GM21360 (cell line): Measurements from ENCODE around the gene MAP1A.

ENCODE experiments used
- ATAC-seq: cut with Tn5 transposase; IDR thresholded peaks from one replicate; pipeline ENCODE4 v1.9.1; 2021; ENCODE audit warnings: mild to moderate bottlenecking, moderate library complexity; ENCODE audit not compliant: unreplicated experiment

The MAP1A gene

DNA sequence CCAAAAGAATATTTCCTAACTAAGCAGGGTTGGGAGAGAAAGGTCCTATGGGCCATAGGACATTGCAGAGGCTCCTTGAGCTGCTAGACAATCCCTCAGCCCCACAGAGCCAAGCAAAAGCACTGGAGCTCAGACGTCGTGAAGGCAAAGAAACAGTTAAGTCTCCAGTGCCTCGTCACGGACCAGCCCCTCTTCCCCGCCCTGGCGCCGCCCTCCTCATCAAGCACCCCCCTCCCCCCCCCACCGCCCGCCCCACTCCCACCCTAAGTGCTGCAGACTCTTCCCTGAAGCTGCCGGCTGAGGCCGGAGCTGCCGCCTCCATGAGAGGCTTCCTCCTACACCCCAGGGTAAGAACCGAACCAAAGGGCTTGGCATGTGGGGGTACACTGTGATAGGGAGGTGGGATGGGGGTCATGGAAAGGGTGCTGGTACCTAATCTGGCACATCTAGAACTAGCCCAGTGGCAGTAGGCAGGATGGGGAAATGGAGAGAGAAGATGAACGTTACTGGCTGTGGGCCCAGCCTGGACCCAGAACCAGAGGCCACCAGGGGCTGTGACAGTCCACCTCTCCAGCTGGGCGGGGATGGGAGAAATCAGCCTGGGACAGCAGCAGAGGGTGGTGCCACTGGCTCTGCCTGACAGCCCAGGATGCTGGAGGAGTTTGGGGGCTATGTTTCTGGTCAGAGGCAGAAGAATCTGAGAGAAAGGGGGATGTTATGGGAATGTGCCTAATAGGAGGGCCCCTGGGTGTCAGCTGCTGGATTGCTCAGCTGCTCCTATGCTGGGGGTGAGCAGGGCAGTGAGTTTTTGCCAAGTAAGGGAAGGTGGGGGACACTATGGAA is at the start of gene MAP1A:
TSS of gene MAP1A (plus strand) at position 255 of the 843 bp plus-strand sequence. CDS start 3,866 bp downstream, outside the sequence.
- ATAC-seq = no peak

DNA sequence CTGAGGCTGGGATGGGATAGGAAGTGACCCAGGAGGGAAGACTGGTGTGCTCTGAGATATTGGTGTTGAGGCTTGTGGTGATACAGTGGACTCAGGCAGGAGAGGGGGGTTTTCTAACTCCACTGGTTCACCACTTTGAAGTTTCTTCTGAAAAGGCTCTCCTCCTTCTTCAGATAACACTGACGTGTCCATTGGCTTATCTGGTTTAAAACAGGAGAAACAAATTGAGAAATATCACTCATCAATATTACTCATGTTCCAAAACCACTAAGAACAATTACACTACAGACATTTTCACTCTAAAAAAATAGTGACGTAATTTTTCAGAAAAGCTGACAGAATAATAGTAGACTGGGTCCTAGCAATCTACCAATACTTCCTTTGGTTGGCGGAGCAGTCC is 47.5 kb upstream of the MAP1A start:
- no peak for ATAC-seq

DNA sequence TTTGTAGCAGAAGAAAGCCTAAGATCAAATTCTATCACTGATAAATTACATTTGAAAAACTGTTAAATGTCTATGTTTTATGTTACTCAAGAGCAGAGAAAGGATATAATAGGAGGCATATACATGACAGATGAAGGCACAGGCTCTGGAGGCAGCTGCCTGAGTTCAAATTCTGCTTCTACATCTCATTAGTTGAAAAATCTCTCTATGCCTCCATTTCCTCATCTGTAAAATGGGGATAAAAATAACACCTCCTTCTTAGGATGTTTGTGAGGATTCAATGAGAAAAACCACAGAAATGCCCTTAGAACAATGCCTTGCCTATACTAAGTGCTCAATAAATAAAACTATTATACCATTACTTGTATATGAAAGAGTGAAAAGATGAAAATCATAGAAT is 45.4 kb upstream of the MAP1A start:
- ATAC-seq = no peak

DNA sequence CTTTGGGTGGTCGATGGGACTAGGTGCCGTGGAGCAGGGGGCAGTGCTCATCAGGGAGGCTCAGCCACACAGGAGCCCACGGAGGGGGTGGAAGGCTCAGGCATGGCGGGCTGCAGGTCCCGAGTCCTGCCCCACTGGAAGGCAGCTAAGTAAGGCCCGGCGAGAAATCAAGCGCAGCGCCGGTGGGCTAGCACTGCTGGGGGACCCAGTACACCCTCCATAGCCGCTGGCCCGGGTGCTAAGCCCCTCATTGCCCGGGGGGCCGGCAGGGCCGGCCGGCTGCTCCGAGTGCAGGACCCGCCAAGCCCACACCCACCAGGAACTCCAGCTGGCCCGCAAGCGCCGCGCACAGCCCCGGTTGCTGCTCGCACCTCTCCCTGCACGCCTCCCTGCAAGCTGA is 43.5 kb upstream of the MAP1A start:
- ATAC-seq = no peak

DNA sequence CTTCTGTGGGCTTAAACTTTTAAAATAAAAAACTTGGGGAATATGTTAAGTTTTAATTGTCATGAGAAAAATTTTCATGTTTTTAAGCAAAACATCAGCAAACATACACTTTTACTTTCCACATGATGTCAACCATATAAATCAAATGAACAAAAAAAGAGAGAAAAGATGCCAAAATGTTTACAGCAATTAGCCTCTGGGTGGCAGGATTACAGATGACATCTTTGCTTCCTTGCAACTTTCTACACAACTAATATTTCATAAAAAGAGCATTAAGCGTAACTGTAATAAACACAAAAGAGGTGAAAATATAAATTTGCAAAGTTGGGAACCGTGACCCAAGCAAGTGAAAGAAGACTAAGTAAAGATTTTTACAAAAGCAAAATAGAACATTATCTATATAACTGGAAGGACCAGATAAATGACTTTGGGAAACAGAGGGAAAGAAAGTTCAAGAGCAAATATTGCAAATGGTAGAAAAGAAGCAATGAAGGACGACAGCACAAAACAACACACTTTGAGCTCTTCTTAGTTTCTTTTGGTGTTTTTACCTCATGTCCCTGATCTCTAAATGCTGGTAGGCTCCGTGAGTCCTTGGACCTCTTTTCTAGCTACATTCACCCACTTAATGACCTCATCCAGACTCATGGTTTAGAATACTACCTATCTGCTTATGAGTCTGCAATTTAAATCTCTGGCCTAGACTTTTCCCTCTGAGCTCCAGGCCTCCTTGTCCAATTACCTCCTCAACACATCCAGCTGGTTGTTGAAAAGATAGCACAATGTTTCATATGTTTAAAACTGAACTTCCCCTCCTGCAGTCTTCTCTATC is 33.9 kb upstream of the MAP1A start:
- ATAC-seq = no peak

DNA sequence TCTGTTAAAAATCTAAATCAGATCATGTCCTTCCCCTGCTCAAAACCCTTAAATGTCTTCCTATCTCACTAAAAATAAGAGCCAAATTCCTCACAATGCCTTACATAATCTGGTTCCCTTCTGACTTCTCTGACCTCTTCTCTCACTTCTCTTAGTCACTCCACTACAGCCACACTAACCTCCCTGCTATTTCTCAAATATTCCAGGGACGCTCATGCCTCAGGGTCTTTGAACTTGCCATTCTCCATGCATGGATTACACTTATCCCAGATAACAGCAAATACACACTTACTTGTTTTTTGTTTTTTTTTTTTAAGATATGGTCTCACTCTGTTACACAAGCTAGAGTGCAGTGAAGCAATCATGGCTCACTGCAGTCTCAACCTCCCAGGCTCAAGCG is 33.0 kb upstream of the MAP1A start:
- ATAC-seq = no peak

DNA sequence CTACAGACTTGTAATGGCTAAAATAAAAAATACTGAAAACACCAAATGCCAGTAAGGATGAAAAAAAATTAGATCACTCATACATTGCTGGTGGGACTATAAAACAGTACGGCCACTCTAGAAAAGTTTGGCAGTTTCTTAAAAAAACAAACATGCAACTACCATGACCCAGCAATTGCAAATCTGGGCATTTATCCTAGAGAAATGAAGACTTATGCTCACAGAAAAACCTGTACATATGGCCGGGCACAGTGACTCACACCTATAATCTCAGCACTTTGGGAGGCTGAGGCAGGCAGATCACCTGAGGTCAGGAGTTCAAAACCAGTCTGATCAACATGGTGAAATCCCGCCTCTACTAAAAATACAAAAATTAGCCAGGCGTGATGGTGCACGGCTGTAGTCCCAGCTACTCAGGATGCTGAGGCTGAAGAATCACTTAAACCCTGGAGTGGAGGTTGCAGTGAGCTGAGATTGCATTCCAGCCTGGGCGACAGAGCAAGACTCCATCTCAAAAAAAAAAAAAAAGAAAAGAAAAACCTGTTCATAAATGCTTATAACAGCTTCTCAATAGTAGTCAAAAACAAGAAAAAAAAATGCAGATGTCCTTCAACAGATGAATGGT is 30.0 kb upstream of the MAP1A start:
- ATAC-seq = no peak

DNA sequence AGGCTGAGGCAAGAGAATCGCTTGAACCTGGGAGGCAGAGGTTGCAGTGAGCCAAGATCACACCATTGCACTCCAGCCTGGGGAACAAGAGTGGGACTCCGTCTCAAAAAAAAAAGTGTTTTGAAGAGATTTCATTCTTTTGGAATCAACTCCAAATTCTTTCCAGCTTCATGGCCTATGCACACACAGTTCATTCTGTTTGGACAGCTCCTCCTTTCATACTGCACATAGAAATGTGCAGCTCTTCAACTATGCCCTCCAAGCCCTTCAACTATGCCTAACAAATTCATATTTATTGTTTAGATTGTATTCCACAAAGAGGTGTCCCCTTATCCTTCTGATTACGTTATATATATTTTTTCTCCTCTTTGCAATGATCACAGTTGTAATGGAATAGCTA is 28.6 kb upstream of the MAP1A start:
- no peak for ATAC-seq

DNA sequence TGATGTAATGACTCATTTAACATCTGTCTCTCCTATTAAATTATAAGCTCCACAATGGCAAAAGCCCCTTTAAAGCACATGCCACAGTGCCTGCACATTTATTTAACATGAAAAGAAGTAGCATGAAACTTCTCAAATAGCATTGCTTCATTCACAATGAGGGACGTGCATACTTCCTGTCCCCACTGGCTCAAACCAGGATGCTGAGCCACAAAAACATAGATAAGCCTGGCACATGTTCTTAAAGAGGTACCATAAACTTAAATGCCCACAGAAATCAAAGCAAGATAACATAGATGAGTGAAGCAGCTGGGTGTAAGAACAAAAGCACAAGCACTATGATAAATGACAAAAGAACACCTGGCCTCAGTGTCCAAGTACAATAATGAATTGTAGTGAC is 28.2 kb upstream of the MAP1A start:
- no peak for ATAC-seq

DNA sequence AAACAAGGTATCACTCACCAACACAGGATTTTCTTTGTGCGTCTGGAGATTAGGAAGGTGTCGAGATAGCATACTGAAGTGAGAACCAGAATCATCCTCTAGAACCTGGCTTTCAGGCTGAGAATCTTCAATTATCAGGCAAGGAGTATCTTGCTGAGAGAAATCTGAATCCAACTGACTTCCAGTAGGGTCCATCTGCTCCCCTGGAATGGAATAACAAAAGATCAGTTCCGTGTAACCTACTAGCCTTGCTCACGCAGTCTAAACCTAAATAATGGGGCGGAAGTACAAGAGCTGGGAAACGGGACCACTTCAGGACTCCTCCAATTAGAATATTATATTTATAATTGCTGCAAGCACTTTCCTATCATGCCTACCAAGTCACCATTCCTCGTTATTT is 25.1 kb upstream of the MAP1A start:
- no peak for ATAC-seq

DNA sequence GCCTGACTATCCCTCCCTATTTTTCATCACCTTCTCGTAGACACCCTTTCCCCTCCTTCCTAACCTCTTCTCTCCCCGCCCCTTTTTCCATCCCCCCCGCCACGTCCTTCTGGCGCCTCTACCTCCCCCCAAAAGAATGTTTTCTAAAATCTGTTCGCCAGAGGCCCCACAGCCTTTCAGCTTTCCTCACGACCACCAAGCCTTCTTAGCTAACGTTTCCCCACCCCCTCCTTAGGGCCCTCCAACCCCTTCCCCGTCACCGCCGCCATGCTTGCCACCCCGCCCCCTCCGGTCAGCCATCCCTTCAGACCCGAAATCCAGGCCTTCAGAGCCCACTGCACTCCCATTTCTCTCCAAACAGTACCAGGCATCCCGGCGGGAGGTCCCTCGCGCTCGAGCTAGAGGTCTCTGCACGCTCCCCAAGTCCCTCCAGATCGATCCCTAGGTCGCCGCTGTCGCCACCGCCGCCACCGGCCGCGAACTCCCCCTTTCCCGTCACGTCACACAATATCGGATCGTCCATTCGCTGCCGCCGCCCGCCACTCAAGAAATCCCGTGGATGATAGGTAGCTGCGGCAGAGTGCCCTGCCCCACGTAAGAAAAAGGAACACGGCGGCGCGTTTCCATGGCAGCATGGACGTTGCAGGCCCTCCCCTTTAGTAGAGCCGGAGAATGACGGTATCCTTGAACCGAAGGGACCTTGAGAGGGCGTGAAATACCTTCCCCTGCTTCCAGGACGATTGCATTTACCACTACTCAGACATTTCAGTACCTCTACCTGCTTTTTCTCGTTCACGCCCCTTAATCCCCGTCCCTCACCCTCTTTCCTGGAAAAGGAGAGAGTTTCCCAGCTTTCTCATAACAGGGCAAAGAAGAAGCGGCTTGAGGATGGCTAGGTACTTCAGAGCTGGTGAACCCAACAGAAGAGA is 24.5 kb upstream of the MAP1A start, which contains the start of gene TP53BP1:
TSS of gene TP53BP1 (minus strand) at position 484 of the 929 bp plus-strand sequence. CDS start at position 371, 113 bp downstream.
- peak; percentile 96 for ATAC-seq

DNA sequence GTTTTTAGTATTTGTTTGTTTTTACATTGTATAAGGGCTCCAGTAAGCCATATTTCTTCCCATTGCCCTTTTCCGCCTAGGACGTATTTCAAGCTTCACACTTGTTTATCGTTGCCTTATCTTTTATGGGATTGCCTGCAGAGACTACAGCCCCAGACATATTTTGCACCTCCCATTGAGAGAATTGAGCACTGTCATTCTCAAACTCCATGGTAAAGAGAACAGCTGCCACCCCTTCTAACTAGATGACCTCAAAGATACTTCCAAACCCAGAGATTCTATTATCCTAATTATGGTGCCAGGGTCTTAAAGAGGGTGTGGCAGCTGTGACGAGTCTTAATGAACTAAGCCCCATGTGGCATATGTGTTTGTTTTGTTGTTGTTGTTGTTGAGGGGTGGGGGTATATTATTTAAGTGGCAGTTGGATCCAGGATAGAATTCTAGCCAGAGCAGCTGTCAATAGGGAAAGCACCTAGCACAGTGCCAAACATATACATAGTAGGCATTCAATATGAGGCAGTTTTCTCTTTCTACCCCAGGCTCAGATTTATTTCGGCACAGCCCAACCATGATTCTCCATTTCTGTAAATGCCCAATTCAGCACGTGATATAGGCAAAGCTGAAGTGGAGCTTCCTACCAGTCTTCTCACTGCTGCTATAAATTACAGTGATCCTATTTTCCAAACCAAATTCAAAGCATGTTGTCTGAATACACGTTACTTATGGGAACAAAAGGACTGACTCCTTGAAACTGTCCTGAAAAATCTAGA is 23.5 kb upstream of the MAP1A start:
- no peak for ATAC-seq

DNA sequence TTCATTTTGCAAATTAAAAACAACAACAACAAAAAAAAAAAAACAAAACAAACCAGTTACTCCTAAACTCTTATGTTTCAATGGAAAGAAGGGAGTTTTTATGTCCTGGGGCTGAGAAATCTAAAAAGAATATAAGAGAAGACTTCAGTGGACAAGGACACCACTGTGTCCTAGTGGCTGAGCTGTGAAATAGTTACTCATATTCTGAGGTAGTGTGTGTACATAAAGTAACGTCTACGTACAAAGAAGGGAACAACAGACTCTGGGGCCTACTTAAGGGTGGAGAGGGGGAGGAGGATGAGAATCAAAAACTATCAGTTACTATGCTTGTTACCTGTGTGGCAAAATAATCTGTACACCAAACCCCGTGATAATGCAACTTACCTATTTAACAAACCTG is 18.4 kb upstream of the MAP1A start:
- ATAC-seq = no peak

DNA sequence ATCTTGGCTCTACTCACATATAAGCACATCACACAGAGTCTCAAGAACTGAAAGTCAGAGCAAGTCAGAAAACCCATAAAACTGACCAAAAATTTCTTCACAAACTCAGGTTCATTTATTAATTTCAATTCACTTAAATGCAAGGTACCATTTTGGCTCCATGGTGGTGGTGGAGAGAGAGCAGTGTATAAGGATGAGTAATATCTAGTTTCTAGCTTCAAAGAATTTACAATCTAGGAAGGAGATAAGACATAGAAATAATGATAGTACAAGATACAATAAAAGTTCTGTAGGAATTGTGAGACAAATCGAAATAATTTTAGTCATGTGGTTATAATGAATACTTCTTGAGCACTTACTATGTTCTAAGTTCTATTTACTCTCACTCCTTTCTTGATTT is 17.8 kb upstream of the MAP1A start:
- ATAC-seq = no peak

DNA sequence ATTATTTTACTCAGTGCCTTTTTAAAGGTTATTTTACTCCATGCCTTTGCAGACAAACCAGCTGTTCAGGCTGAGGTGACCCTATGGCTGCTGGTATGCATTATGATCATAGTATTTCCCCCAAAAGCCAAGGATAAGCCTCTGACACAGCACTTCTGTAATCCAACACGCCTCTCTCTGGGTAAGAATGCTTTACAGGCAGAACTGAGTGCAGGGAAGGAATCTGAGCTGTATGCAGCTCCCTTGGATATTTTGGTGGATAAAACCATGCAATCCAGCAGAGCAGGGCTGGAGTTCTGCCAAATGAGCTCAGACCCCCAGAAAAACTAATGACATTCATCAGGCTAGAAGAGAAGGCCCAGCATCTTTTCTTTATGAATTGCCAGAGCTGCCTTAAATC is 11.7 kb upstream of the MAP1A start:
- no peak for ATAC-seq

DNA sequence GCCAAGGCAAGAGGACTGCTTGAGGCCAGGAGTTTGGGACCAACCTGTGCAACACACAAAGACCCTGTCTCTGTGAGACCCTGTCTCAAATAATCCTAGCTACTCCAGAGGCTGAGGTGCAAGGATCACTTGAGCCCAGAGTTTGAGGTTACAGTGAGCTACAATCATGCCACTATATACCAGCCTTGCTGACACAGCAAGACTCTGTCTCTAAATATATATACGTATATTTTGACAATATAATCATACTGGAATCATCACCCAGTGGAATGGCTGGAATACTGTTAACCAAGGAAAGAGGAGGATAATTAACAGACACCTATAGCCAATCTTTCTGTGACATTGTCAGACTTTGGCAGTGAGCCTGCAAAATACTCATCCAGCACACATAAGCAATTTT is 9.0 kb upstream of the MAP1A start:
- ATAC-seq = no peak

DNA sequence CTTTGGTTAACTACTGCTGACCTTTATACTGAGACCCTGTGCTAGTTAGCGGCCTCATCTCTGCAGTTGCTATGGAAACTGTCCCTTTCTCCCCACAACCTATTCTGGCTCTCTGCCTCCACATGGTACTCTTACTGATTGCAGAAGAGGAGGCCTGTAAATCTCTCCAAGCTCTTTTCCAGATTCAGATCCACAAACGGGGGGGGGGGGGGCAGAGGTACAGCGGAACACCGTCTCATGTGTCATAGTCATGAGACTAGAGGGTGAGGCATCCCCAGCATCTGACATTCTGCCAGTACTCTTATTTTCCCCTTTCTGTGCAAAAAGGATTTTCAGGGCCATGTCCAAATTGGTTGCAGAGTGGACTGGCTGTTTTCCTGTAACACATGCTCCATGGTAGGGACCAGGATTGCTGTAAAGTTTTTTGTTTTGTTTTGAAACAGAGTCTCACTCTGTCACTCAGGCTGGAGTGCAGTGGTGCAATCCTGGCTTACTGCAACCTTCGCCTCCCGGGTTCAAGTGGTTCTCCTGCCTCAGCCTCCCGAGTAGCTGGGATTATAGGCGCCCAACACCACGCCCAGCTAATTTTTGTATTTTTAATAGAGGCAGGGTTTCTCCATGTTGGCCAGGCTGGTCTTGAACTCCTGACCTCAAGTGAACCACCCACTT is 8.3 kb upstream of the MAP1A start:
- no peak for ATAC-seq

DNA sequence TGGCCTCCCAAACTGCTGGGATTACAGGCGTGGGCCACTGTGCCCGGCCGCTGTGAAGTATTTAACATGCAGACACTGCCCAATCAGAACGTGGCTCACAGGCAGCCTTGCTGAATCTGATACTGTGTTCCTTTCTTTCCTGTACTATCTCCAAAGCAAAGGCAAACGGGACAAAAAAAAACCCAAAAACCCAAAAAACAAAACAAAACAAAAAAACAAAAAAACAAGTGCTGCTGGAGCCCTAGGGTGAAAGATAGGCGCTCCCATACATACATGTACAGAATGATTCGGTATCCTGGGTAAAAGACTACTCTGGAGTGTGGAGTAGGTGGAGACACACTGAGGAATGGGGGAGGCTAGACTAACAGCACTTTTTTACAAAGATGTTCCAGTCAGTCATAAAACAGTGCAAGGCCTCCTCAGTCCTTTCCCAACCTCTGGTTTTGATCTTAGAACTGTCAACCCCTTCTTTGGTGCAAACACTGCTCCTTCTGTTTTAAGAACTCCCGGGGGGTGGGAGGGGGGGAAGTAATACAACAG is 7.7 kb upstream of the MAP1A start:
- ATAC-seq = no peak
